GM12801 (cell line): ENCODE measurements around the gene DUSP23.

Experiments used
- TF ChIP-seq, protein P1 (sequence below): IDR thresholded peaks from one replicate; pipeline ENCODE4 v1.5.1; 2011; ENCODE audit warnings: control low read depth; ENCODE audit not compliant: insufficient read length; ENCODE audit errors: extremely low read depth

The DUSP23 gene

DNA sequence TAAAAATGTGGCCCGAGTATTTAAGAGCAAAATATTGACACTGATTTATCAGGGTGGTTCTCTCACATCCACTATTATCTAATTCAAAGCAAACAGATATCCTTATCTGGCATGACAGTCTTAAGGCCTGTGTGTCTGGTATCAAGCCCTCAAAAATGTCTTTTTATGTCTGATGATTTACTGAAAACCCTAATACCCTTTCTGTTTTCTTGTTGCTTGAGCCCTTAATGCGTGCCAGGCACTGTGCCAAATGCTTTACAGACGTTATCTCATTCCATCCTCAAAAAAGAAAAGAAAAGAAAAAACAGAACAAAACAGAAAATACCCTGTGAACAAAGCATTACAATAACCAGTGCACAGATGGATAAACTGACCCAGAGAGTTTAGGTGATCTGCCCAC, 5.7 kb downstream of the DUSP23 start:
- TF ChIP-seq, protein P1, sequence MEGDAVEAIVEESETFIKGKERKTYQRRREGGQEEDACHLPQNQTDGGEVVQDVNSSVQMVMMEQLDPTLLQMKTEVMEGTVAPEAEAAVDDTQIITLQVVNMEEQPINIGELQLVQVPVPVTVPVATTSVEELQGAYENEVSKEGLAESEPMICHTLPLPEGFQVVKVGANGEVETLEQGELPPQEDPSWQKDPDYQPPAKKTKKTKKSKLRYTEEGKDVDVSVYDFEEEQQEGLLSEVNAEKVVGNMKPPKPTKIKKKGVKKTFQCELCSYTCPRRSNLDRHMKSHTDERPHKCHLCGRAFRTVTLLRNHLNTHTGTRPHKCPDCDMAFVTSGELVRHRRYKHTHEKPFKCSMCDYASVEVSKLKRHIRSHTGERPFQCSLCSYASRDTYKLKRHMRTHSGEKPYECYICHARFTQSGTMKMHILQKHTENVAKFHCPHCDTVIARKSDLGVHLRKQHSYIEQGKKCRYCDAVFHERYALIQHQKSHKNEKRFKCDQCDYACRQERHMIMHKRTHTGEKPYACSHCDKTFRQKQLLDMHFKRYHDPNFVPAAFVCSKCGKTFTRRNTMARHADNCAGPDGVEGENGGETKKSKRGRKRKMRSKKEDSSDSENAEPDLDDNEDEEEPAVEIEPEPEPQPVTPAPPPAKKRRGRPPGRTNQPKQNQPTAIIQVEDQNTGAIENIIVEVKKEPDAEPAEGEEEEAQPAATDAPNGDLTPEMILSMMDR: no peak

DNA sequence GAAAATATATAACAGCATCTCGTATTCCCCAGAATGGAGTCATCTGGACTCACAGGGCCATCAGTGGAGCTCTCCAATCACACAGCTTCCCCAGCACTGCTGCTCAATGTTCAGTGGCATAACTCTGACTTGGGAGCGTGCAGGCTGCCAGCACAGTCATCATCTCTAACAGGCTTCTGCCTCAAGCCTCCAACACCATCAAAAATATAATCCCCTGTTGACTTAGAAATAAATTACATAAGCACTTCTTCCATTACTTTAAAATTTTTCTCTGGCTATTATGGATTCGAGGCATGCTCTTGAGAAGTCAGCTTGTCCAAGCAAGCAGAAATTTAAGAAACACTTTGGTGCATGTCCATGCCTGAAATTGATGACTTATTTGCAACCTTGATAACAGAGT, 6.2 kb downstream of the DUSP23 start:
- TF ChIP-seq, protein P1: no peak

DNA sequence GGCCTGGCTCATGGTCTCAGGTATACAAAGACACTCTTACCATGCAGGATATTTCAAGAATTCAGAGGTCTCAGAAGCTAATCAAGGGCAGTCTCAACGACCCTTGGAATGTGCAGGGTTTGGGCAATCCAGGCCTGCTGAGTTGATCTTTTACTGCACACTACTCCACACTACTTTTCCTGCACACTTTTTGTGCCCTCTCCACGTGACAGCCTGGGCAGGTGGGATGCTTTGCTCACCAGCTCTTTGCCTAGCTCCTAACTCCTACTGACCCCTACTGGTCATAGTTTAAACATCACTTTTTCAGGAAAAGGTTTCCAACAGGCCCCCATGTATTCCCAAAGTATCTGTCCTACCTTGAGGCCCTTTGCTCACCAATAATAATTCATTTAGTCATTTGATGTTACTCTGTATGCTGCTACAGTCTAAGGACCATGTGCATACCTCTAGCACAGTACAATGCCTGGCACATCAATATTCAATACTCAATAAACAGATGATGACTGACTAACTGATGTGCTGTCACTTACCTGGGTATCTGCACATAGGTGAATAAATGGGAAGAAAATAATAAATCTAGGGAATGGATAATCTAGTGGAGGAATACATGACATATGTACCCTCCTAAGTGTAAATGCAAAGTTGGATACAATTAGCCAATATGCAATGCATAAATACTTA, 9.6 kb downstream of the DUSP23 start:
- TF ChIP-seq, protein P1: no peak

DNA sequence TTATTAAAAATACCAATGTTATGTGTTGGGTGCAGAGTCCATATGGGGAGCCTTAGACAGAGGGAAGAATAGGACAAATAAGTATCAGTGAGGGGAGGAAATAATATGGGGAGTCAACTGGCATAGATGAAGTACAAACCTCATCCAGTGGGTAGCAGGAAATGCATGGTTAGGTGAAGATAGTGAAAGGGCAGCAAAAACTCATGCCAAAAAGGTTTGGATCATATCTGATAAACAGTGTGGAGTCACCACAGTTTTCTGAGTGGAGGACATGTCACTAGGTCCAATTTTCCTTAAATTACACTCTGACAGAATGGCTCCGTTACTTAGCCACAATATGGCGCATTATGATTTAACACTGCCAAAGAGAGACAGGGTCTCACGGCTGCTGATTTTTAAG, 10.3 kb downstream of the DUSP23 start:
- TF ChIP-seq, protein P1: no peak

DNA sequence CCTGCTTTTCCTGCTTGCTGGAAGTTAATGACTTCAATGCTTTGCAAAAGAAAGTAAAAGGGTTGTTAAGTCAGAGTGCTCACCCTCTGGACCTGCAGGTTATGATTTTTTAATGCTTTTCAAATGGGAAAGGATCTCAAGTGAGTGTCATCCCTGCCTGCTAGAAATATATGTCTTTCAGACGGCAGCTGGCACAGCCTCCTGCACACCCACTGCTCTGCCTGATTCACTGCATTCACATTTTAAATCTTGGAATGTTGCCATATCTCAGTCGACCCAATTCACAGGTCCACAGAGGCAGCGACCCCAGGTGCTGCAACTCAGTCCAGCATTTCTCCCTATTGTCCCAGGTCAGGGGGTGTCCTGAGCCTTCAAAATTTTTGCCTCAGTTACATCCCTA, 10.7 kb downstream of the DUSP23 start:
- TF ChIP-seq, protein P1: no peak

DNA sequence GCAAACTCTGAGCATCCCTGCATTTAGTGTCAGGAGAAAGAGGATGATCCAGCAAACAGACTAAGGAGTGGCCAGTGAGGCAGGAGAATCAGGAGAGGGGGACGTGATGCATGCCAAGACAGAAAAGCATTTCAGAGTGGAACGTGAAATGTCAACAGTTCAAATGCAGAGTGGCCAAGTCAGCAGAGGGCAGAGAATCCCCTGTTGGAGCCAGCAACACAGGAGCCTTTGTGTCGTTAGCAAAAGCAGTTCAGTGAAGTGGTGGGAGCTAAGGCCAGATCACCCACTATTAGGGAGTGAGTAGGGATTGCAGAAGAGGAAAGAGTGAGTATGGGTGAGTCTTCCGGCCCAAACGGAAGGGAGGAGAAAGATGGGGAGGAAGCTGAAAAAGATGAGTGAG, 14.8 kb downstream of the DUSP23 start:
- TF ChIP-seq, protein P1: no peak

DNA sequence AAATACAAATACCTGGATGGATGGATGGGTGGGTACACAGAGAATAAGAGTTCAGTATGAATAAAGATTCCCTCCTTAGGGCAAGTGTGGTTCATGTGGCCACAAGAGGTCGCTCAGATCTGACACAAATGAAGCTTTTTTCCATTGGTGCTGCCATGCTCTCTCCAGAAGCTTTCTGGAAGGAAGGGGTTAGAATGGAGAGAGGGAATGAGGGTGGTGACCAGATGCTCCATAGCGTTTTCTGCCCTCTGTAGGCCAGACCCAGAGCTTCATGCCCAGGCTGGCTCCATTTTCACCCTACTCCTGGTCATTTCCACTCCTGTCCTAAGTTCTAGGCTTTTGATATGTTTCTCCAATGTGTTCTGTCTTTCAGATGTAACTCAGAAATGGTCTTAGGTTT, 18.1 kb downstream of the DUSP23 start:
- TF ChIP-seq, protein P1: no peak
